Femur (tissue), 1 donor: ENCODE results near the gene PPM1M.
A peak's percentile ranks its signal among the peaks of the same experiment; 100 is the strongest.

Experiments
- DNase-seq: peaks from one replicate; pipeline ENCODE4 v3.0.0-alpha.2; 2017

The PPM1M gene

GRCh38 chr3:52216585-52217408, 28.8 kb upstream of the PPM1M start:
- peak; percentile 83 for DNase-seq

GRCh38 chr3:52217409-52217805, 28.2 kb upstream of the PPM1M start:
- DNase-seq, result no peak

- peak; percentile 13 for DNase-seq
Measured at GRCh38 chr3:52218026-52218425, 27.5 kb upstream of the PPM1M start.

DNA sequence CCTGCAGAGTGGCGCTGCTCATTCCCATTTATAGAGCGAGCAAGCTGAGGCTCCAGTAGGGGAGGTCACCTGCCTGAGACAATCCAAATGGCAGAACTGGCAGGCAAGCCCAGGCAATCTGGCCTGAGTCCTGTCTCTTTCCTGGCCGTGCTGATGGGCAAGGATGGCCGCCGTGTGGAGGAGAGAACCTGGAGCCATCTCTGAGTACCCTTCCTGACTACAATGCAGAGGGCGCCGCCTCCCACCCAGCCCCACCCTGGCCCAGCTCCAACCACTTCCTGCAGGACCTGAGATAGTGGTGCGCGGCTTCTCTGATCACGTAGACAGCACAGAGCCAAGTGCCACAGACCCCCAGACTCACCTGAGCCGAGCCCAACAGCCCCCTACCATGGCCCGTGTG, 27.1 kb upstream of the PPM1M start:
- DNase-seq, result peak; percentile 34

- DNase-seq, result peak; percentile 28
Measured at GRCh38 chr3:52218937-52219650, 26.5 kb upstream of the PPM1M start.

GRCh38 chr3:52220380-52221026, 25.1 kb upstream of the PPM1M start:
- DNase-seq, result peak; percentile 90

DNA sequence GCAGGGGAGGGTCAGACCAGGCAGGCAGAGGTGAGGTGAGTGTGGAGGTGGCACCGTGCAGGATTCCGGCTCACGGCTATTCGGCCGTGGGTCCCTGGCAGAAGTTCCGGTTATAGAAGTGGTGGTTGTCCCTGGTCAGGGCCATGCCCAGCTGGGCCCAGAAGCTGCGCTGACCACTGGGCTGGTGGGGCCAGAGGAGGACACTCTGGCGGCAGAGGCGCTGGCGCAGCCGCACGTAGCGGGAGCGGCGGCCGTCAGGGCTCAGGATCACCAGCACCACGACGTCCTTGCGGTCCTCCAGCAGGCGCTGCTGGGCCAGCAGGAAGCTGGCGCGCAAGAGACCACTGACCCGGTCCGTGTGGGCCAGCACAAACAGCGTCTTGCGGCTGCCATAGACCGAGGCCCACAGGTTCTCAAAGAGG, 24.4 kb upstream of the PPM1M start:
- peak; percentile 15 for DNase-seq

- peak; percentile 43 for DNase-seq
Measured at GRCh38 chr3:52221563-52222318, 23.8 kb upstream of the PPM1M start.

GRCh38 chr3:52222319-52223221, 23.0 kb upstream of the PPM1M start:
- no peak for DNase-seq

DNA sequence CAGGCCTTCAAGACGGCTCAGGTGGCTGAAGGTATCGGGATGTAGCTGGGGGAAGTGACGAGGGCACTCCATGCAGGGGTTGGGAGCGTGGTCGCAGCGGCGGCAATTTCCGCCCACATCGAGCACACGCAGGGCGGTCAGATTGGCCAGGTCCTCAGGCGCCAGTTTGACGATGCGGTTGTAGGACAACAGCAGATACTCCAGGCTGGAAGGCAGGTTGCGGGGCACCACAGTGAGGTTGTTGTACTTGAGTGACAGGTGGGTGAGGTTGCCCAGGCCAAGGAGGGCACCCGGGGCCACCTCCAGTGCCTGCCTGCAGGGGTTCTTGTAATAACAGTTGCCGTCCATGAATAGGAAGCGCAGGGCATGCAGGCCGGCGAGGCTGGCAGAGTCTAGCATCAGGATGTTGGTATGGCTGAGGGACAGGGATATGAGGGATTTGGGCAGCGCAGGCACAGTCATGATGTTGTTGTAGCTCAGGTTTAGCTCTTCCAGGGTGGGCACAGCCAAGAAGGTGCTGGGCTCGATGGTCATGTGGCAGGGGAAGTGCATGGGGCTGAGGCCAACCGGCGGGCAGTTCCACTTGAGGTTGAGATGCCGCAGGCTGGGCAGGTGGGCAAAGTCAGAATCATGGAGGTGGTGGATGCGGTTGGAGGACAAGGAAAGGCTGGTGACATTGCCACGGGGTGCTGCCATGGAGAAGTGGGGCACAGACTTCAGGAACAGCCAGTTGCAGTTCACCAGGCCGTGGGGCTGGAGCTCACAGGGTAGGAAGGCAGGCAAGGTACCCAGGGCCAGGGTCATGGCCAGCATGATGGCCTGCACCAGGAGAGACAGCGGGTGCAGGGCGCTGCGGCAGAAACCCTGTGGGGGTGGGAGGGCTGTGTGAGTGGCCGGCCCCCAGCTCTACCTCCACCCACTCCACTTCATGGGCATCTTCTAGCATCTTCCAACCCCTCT, 21.8 kb upstream of the PPM1M start:
- DNase-seq, result peak; percentile 14

DNA sequence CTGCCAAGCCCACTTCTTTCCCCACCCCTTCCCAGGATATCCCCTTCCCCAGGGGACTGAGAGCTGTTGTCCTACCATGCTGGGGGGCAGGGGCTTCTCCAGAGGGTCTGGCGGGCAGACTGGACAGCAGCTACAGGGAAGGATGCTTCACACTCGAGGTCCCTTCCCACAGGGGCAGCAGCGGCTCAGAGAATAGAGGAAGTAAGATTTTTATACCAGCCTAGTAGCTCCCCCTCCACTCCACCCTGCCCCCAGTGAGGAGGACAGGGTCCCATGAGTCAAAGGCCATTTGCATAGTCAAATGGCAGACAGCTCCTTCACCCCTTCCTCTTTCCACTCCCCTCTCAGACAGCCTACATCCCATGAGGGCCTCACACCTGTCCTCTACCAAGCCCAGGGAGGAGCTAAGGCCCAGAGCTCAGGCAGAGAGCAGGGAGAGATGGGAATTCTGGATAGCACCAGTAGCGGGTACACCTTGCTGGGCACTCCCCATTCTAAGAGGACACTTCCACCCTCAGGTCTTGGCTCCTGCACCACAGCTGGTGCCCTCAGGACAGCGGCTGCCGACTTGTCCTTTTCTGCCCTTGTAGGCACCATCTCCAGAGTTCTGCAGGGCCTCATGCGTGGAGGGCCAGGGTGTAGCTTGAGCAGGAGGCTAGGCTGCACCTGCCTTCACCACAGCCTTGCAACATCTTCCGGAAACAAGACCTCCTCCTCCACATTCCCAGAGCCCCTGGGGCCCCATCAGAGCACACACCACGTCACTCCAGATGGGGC, 19.9 kb upstream of the PPM1M start, which contains the start of gene TLR9:
TLR9 (minus strand) TSS at position 194 of the 777 bp plus-strand sequence; CDS start at position 78, 116 bp downstream.
- peak; percentile 55 for DNase-seq

DNA sequence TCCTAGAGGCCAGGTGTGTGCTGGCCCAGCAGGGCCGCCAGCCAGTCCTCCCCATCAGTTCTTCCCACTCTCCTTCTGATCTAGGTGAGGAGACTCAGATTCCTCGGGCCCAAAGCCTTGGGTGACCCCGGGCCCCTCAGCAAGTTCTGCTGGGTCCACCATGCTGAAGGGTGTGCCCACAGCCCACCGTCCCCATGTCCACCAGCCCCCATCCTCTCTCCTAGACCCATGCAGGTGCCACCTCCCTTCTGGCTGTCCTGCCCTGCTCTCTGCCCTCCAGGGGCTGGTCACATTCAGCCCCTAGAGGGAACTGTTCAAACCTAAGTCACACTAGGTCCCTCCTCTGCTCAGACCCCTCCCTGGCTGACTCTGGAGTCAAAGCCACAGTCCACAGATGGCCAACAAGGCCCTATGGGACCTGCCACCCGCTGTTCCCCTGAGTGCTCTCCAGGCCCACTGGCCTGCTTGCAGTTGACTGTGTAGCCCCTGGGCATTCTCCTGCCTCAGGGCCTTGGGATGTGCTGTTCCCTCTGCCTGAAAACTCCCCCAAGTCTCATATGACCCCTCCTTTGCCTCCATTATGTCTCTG, 19.2 kb upstream of the PPM1M start:
- peak; percentile 12 for DNase-seq

DNA sequence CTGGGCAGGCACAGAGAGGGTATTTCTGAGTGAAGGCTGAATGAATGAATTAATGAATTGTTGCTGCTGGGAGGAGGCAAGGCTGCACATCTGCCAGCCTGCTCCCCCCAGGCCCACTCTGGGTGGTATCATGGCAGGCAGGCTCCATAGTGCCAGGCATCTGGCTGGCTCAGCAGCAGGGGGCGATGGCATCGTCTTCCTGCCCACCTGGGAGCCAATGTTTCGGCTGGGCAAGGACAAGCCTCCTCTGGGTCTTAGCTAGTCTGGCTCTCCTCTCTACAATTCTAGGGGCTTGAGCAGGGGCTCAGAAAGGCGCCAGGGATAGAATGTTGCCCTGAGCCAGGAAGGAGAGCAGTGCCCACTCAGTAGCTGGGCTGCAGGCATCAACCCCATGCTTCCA, 18.4 kb upstream of the PPM1M start:
- peak; percentile 13 for DNase-seq

DNA sequence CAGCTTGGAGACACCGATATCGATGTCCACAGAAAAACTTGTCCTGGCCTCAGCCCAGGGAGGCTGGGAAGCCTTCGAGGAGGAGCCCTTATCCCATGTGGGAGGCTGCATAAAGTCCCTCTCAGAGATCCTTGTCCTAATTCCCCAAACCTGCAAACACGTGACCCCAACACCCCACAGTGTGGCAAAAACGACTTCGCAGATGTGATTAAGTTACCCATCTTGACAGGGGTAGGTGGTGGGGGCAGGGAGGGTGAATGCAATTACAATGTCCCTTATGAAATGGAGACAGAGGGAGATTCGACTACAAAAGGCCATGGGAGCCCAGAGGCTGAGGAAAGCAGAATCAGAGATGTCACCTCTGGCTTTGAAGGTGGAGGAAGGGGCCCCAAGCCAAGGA, 17.8 kb upstream of the PPM1M start:
- peak; percentile 11 for DNase-seq

DNA sequence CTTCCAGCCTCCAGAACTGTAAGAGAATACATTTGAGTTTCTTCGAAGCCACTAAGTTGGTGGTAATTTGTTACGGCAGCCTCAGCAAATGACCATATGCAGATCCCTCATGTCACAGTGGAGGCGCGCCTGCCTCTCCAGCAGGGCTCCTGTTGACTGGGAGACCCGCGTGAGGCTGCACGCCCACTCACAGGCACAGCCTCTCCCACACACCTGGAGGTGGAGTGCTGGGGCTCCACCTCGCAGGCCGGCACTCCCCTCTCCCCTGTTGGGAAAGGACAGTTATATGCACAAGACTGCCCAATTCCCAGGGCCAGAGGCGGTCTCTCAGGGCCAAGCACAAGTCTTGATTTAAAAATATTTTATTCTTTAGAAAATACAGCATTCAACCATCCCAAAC, 17.3 kb upstream of the PPM1M start:
- no peak for DNase-seq

DNA sequence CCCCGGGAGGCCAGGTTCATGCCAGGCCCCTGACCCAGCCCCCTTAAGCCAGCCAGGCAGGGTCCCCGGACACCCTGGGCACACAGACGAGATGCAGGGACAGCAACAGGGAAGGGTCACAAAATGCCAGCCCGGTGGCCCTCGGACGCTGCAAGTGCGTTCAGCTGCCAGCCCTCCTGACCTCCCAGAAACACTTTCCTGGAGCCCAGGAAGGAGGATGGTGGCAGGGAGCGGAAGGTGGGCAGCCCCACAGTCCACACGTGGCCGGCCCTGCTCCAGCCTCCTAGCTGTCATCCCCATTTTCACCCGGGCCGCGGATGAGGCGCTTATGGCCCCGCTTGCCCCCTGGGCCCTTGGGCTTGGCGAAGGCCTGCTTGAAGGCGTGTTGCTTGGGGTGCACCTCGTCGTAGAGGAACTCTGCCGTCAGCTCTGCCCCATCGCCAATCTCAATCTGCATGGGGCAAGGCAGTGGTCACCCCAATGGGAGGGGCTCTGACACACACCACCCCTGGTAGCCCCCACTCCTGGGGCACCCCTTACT, 16.7 kb upstream of the PPM1M start:
- DNase-seq, result no peak

GRCh38 chr3:52229656-52230055, 15.9 kb upstream of the PPM1M start:
- no peak for DNase-seq

DNA sequence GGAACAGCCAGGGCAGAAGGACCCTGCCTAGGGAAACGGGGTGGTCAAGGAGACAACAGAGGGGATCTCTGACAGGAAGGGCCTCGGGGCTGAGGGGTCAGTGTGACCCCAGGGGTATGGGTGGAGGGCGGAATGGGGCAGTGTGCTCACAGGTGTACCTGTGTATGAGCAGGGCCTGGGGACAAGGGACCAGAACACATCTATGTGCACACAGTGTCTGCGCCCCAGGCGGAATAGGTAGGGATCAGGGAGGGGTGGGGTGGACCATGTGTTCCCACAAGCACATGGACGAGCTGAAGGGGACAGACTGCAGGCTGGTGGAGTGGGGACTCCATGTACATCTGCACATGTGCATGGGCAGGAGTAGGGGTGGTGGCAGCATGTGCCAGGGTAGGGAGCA, 15.1 kb upstream of the PPM1M start:
- no peak for DNase-seq
